NCI-H146 treated with DMSO at 0.1 percent for 48 hours (cell line): Measurements from ENCODE around the gene FKBP15.
"Not testable (repeated sequence)": the region's sequence is repeated elsewhere in the genome, so short reads cannot be mapped to it uniquely, and the experiment has no call there.

Experiments used
- DNase-seq: peaks from one replicate; lab custom pipeline; 2025; ENCODE audit not compliant: unreplicated experiment; lab: John Stamatoyannopoulos, UW

The FKBP15 gene

DNA sequence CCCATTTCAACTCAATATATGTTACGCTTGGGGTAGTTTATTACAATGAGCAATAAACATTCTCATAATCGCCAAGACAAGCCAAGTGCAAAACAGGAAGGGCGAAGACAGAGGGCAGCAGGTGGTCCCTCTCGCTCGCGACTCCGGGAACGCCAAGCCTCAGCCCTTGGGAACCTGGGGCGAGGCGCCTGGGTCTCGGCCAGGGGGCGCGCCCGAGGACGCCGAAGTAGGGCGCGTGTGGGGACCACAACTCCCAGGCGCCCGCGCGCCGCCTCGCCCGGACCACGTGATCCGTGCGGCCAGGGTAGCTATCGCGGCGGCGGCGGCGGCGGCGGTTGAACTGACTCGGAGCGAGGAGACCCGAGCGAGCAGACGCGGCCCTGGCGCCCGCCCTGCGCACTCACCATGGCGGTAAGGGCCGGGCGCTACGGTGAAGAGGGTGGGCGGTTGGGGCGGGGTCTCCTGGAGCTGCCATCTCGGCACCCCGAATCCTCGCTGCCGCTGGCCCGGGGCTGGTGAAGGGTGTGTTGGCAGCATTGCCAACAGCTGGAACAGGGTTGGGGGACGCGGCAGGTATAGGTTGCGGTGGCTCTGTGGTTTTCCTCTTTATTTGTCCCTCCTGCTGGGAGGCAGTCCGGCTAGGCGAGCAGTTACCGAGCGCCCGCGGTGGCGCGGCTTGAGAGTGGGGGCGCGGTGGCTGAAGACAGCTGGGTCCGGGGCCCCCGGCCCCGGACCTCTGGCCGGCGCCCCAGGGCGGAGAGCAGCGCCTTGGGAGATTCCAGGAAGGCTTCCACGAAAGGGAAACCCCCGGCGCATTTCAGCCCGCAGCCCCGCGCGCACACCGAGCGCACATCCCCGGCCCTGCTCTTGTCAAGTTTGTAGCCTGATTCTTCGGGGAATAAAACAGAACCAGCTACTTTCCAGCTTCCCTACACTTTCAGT, 70.1 kb downstream of the FKBP15 start, which contains the start of gene SLC31A2:
SLC31A2 (plus strand) TSS at position 338 of the 942 bp plus-strand sequence; CDS start at position 406, 68 bp downstream.
- DNase-seq, result peak; percentile 23

DNA sequence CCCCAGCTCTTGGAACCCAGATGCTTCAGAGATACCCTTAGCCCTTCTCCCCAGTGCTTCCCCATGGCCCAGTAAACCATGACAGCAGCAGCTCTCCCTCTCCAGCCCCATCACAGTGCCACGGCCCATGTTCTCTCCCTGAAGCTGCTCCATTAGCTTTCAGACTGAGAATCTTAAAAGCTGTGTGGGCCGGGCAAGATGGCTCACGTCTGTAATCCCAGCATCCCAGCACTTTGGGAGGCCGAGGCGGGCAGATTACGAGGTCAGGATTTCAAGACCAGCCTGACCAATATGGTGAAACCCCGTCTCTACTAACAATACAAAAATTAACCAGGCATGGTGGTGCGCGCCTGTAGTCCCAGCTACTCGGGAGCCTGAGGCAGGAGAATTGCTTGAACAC, 71.5 kb downstream of the FKBP15 start:
- not testable (repeated sequence) for DNase-seq

DNA sequence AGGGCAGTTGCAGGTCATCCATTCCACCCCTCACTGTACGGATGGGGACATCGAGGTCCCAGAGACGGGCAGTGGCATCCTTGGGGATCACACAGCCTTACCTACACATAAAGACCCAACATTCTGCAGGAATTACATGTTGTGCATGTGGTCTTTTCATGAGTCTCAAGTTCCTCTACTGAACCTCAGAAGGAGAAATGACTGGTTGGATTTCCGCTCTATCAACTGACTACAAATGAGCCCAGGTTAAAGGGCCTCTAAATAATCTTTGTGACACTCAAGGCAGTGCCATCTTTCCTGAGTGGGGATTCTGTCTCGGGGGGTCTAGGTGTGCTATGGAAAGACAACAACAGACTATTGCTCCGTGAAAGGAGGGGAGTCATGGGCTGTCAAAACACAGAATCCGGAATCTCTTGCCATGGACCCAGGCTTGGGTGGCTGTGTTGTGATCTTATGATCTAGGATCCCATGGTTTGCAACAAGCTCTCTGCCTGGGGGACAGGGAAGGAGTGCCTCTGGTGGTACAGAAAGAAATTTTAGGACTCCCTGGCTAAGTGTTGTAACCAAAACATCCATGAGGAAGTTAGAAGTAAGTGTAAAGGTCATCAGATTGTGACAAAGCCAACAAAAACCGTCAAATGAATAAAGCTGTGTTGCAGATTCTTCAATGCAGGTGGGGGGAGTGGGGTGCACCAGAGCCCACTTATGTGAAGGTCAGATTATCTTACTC, 72.1 kb downstream of the FKBP15 start:
- no peak for DNase-seq

DNA sequence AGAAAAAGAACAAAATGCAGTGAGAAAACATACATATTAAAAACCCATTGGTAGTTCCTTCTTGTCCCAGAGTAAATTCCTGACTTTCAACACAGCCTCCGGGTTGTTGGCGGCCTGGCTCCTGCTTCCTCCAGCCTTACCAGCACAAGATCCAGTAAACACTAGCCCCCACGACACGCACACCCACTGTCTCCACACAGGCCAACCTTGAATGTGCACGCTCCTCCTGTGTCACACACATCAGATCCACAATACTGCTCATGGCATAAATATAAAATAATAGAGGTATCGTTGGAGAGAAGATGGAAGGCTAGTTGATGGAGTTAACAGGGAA, 72.7 kb downstream of the FKBP15 start:
- DNase-seq, result no peak

DNA sequence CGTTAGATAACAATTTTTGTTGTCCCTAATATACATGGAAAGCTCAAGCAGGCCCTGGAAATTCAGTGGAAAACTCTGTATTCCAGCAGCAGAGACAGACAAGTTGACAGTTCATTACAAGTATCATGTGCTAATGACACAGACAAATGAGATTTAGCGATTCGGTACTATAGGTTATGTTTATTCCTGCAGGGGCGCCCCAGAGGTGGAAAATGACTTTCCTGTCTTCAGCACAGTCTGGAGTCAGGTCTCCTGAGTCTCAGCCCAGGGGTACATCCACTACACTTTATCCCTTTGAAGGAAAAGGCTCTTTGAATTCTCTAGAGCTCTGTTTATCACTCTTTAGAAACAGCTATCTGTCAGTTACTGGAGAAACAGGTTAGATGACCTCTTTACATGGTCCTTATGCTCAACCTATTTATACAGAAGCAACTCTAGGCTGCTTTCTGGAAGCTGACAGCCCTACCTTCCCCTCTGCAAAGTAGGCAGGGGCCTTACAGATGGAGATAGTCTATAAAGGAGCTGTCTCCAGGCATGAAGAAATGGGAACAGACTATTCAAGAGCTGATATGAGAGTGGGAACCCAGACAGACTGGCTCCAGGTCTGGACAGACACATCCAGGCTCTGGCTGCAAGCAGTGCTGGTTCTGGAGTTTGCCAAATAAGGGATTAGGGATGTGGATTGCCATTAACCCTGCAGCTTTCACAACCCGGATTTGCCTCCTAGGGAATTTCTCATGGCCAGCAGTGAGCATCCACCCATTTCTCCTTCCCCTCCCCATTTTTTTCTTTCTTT, 77.4 kb downstream of the FKBP15 start:
- DNase-seq, result no peak

DNA sequence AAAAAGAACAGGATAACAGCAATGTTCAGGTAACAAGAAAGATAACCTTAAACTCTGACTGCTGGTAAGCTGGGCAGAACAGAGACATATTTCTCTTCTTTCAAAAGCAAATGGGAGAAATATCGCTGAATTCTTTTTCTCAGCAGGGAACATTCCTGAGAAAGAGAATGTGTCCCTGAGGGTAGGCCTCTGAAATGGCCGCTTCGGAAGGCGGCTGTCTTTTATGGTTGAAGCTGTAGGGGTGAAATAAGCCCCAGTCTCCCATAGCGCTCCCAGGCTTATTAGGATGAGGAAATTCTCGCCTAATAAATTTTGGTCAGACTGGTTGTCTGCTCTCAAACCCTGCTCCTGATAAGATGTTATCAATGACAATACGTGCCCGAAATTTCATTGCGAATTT, 80.2 kb downstream of the FKBP15 start:
- DNase-seq, result not testable (repeated sequence)

DNA sequence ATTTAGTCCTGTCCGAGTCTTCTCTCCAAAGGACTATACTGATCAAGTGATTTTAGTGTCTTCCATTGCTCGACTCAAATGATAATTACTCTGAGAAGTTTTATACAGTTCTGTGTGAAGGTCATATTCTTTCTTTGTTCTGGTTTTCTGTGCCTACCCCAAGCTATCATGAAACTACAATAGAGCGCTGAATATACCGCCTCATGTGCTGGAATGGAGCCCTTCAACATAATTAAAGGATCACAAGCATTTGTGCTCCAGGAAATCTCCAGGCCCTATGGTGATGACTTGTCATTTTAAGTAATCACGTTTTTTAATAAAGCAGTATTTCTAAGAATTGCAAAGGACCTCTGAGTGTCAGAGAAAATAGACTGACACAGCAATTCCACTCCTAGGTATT, 81.1 kb downstream of the FKBP15 start:
- no peak for DNase-seq

DNA sequence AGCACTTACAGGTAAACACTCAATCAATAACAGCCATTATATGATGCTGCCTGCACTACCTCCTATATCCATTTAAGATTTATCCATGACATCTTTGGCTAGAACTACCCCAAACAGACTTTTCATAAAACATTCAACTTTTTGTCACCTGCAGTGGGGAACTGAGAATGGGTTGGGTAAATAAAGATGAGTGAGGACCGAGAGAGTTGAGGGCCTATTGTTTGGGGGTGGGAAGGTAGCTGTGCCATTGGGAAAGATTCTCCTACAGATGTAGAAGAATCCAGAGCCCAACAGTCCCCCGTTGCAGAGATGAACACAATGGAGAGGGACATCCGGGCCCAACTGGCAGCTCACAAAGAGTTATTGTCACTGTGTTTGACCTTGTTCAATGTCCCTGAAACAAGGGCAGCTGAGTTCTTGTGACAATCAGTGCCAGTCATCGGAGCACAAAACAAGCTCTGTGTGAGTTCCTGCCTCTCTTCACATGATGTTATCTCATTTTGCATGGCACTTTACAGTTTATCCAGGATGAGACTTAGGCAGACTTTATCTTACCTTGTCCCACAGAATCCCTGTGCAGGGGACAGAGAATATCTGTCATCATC, 81.8 kb downstream of the FKBP15 start:
- DNase-seq, result no peak

DNA sequence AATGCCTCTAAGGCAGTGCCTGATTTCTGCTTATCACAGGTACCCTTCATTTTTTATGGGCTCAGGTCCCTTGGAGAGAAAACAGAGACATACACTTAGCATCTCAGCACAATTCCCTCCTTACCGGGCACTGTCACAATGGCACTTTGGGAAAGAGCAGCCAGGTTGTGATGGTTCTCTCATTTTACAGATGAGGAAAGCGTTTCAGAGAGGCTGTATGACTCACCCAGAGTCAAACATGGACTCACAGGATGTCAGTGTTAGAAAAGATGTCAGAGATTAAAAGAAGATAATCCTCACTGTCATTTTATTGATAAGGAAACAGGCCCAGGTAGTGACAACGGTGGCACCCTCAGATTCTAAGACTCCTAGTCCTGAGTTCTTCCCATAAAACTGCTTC, 82.3 kb downstream of the FKBP15 start:
- DNase-seq, result no peak

DNA sequence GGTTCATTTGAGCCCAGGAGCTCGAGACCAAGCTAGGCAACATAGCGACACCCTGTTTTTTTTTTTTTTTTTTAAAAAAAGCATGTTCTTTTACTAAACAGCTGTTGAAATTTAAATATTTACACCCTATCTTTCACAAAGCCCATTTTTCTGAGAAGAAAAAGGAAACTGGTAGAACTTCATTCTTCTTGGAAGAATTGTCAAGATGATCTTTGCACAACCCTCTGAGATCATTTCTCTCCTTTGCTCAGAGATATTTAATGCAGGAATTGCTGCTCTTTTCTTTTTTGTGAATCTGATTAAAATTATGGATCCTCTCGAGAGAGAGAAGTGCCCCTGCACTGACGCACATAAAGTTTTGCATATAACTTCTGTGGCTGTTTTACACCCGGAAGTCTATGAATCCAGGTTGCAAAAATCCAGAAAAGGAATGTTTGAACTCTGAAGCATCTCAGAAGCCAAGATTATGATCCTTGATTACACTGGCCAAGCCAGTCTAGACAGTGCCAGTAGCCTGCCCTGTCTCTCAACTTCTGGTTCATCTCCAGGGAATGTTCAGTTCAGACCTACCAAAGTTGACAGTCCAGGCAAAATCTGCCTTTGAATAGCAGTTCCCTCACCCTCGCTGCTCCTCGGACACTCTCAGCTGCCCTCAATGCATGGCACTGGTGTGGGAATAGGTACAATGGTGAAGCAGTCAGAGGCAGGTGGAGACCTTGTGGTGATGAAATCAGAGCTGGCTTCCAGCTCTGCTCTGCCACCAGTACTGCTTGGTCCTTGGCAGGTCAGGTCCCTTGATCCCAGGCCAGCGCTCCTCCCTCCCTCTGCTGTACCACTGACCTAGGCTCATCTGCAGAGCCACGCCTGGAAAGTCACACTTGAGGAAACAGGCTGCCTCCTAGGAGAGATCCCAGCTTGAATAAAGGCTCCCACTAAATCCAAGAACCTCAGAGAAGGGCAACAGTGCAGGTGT, 83.6 kb downstream of the FKBP15 start:
- no peak for DNase-seq

DNA sequence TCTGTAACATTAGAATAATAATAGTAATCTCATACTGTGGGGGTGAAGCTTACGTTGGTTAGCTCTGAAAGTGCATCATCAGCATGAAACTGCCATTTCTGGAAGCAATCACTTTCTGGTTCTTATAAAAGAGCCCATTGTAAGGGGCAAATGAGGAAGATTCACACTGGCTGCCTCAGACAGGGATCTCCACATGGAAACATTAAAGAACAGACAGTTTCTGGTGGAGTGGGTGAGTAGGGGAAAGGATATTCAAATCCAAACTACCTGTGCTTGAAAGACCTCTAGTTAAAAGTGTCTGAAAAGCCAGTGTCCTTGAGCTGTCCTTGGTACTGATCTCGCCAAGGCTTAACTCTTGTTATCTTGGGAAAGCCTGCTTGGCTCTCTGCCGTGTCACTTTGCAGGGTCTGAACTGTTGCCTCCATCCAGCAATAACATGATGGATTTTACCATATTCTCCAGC, 89.4 kb downstream of the FKBP15 start:
- no peak for DNase-seq

DNA sequence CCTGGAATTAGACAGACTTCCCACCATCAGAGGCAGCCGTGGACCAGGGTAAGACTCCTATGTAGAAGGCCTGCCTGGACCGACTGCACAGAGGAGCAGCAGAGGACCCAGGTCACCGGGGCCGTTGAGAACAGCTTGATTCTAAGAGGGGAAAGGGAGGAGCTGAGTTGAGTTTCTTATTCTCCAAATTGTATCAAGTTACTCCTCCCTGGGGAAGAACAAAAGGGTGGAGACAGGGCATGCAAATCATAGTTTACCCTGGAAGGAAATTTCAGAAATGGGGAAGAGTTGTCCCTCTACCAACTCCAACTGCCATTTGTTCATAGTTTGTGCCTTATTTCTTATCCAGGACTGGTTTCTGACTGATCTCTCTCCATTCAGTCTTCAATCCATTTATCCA, 91.2 kb downstream of the FKBP15 start:
- DNase-seq, result no peak

DNA sequence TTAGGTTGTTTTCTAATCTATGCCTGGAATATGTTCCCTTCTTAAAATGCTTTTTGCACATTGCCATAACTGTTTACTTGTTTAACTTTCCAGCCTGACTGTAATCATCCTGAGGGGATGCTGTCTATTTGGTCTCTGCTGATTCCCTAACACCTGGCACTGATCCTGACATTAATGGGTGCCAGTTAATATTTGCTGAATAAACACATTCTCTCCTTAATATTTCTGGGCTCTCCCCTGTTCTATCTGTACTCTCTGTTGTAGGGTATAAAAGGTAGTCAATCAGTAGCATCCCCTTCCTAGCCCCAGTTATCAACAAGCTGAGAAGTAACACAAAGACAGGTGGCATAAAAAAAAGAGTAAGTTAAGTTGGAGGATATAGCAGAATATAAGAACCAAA, 91.6 kb downstream of the FKBP15 start:
- no peak for DNase-seq

DNA sequence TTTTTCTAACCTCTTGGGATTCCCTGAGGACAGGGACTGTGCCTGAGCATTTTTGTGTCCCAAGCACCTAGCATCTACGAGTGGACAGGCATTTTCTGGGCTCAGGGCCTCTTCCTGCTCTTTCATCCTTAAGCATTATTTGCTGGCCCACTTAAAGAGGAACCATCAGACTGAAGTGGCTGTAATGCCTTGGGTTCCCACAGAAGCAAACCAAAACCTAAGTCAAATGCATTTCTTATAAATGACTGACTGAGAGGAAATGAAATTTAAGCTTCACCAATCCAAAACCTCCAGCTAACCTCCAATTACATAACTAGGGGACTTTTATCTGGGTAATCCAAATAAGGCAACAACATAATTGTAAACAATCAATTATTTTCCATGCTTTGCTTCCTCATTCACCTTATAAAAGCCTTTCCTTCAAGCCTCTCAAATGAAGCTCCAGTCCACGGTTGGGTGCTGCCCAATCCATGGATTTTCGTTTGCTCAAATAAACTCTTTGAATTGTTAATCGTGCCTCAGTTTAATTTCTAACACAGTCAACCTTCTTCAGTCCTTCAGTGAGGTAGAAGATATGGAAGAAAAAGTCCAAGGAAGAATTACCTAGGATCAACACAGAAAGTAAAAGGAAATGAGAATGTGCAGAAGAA, 95.6 kb downstream of the FKBP15 start:
- DNase-seq, result no peak

DNA sequence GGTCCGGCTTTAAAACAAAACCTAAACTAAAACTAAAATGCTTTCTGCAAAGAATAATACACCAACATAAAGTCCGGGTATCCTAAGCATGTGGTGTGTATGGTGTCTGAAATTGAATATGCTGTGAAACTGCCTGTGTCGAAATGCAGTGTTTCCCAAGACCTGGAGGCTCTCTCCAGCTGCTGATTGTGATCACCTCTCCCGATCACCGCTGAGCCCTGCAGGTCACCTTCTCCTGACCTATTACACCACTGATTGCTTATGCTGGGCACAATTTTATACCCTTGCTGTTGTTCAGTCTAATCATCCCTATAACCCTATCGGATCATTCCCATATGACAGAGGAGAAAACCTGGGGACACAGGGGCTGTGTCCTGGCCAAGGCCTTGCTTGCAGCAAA, 102.2 kb downstream of the FKBP15 start:
- DNase-seq, result not testable (repeated sequence)
